Measurements from ENCODE around the gene NEK5.
A peak's percentile ranks its signal among the peaks of the same experiment; 100 is the strongest.
"Not testable (repeated sequence)": the region's sequence is repeated elsewhere in the genome, so short reads cannot be mapped to it uniquely, and the experiment has no call there.

Gene NEK5, protein sequence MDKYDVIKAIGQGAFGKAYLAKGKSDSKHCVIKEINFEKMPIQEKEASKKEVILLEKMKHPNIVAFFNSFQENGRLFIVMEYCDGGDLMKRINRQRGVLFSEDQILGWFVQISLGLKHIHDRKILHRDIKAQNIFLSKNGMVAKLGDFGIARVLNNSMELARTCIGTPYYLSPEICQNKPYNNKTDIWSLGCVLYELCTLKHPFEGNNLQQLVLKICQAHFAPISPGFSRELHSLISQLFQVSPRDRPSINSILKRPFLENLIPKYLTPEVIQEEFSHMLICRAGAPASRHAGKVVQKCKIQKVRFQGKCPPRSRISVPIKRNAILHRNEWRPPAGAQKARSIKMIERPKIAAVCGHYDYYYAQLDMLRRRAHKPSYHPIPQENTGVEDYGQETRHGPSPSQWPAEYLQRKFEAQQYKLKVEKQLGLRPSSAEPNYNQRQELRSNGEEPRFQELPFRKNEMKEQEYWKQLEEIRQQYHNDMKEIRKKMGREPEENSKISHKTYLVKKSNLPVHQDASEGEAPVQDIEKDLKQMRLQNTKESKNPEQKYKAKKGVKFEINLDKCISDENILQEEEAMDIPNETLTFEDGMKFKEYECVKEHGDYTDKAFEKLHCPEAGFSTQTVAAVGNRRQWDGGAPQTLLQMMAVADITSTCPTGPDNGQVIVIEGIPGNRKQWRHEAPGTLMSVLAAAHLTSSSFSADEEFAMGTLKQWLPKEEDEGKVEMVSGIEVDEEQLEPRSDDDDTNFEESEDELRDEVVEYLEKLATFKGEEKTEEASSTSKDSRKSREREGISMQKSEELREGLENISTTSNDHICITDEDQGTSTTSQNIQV

DNA sequence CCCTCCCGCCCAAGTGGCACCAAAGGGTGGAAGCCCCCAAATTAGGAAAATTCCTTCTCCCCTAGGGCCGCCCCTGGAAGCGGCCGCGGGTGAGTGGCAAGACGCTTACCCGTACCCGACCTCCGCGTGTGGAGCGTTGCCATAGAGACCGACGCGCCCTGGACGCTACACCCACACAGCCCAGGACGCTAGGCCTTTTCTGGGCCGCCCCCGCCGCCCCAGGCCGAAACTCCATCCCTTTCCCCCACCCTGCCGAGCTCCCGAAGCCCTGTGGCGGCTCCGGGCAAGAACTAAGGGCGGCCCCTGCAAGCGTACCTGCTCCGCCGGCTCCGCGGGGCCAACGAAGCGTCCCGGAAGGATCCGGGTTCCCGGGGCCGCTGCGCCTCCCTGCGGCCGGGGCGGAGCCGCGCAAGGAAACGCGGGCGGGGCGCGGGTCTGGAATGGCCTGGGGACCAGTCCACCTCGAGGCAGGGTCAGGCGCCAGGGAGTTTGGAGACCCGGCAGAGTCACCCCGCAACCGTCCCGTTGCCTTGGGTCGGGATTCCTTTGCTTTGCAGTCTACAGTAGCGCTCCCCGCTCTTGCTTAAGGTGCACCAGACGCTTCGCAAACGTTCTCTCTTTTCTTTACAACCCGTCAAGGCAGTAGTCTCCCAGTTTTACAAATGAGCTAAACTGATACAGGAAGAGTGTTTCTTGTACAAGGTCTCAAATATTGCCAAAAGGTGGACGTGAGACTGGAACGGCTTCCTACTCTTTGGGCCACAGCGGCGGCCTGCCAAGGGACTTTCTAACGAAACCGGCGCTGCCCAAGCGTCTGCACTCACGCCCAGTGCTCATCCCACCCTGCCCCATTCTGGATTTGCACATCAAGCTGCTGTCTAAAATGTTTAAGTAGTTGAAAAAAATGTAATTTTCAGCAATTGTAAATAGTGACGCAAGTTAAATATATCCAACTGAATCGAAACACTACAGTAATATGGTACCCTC lies at the start of gene NEK5:
TSS of gene NEK5 (minus strand) at position 360 of the 987 bp plus-strand sequence. CDS start 1,591 bp downstream, outside the sequence.
- DNase-seq, result peak; percentile 61

- no peak for DNase-seq
Measured at GRCh38 chr13:52177276-52177675, 48.4 kb upstream of the NEK5 start.

DNA sequence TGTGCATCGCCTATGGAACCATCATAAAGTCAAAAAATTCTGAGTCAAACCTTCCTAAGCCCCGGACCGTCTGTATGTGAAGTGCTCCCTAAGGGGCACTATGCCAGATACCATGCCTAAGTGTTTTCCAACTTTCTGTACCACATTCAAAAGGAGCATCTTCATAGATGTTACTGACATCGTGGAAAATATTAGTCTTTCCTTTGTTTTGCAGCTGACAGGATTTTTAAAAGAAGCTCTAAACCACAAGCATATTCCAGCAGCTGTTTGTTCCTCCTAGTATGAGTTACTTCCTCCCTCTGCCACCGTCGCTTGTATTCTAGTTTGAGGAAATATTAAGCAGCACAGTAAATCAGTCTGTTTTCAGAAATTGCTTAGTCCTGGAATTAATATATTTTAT lies 45.1 kb upstream of the NEK5 start:
- DNase-seq, result not testable (repeated sequence)

DNA sequence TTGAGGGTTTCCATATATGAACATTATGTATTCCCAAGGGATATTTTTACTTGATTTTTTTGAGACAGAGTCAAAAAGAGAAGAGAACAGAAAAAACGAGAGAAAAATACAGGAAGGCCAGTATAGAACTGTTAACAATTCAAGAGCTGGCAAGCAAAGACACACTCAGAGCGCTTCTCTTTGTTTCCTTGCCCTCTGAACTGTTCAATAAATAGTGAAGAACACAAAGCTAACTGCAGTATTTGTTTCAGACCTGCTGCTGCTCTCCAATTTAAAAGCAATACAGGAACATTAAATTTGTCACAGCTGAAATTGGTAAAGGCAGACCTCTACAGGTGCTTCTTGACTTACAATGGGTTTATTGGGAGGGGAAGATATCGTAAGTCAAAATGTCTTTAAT lies 44.5 kb upstream of the NEK5 start:
- no peak for DNase-seq

- not testable (repeated sequence) for DNase-seq
Measured at GRCh38 chr13:52171686-52172085, 42.8 kb upstream of the NEK5 start.

DNA sequence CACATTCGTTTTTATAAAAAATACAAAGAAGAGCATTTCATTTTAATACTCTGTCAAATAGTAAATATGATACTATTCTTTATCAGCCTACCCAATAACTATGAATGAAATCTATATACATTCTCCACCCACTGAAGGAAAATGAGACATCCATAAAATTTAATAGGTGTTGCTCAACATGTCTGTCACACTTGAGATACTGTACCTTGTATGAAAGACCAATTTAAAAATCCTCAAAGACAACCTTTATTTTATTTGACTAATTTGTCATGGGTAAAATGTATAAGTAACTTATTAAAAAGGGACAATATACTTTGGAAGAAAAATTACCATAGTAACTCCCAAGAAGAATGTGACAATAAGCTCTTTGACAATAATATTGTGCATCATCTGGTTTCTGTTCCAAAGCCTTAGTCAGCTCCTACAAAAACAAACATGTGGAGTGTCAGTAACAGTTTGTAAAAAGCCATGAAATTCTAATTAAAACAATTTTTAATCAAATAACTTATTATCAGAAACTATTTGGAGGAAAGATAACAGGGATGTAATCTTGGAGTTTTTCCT lies 42.0 kb upstream of the NEK5 start:
- not testable (repeated sequence) for DNase-seq

DNA sequence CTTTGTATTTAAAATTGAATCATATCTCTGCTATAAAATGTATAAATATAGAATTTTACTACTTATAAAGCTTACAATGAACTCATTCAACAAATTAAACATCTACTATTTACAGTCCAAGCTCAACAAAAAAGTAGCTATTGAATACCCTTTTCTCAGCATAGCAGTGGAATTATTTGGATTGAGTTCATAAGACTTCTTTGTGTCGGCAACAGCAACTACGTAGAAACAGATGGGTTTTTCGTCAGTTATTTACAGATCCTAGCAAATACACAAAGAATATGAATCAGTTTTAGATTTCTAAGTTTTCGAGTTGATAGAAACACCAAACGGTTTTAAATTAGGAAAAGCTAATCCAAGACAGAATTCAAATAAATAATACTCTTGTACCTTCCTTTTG lies 41.0 kb upstream of the NEK5 start:
- DNase-seq, result no peak

DNA sequence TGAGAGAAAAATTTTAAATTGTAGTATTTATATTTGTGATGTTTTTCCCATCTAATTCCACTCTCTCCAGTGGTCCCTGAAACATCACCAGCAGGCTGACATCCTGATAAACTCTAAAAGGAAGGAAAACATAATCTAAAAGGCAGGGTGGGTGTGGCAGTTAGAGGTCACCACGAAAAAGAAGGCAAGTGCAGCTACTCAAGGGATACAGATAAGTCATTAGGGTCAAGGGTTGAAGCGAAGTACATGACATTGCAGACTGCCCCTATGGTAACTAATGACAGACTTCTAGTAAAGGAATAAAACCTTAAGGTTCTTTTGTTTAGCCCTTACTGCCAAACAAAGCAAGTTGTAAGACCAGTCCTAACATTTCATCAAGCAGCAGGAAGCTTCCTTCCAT lies 36.5 kb upstream of the NEK5 start:
- no peak for DNase-seq

DNA sequence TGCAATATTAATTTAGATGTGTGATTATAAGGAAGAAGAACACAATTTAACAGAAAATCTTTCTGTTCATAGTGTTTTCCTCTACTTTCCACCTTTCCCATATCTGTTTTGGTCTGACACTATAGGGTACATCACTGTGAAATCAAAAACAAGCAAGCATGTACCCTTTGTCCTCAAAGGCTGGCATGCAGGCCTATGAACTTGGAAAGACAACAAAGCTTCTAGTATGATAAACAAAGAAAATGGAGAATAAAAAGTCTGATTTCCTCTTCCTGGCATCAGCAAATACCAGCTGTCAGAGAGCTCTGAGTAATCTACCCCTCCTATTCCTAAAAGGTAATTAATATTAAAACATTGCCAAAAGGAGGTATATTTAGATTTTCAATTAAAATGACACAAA lies 36.1 kb upstream of the NEK5 start:
- DNase-seq, result no peak

DNA sequence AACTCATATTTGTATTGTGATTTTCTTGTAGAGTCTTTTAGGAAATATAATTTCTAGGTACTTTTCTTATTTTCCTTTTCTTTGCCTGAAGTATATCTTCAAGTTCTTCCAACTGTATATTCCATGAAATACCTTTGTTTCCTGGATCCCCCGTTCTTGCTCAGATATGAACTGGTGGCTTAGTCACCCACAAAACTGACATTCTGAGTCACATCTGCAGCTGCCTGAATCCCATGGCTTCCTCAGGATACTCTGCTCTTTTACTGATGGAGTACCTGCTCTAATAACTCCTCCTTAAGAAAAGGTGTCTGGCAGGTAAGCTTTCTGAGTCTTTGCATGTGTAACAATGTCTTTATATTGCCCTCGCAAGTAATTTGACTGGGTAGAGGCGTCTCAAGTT lies 35.0 kb upstream of the NEK5 start:
- not testable (repeated sequence) for DNase-seq

GRCh38 chr13:52162279-52163101 lies 33.6 kb upstream of the NEK5 start:
- DNase-seq, result no peak

GRCh38 chr13:52161181-52161646 lies 32.3 kb upstream of the NEK5 start:
- no peak for DNase-seq

- DNase-seq, result no peak
Measured at GRCh38 chr13:52160506-52160905, 31.6 kb upstream of the NEK5 start.

GRCh38 chr13:52160053-52160452 lies 31.2 kb upstream of the NEK5 start:
- DNase-seq, result no peak

DNA sequence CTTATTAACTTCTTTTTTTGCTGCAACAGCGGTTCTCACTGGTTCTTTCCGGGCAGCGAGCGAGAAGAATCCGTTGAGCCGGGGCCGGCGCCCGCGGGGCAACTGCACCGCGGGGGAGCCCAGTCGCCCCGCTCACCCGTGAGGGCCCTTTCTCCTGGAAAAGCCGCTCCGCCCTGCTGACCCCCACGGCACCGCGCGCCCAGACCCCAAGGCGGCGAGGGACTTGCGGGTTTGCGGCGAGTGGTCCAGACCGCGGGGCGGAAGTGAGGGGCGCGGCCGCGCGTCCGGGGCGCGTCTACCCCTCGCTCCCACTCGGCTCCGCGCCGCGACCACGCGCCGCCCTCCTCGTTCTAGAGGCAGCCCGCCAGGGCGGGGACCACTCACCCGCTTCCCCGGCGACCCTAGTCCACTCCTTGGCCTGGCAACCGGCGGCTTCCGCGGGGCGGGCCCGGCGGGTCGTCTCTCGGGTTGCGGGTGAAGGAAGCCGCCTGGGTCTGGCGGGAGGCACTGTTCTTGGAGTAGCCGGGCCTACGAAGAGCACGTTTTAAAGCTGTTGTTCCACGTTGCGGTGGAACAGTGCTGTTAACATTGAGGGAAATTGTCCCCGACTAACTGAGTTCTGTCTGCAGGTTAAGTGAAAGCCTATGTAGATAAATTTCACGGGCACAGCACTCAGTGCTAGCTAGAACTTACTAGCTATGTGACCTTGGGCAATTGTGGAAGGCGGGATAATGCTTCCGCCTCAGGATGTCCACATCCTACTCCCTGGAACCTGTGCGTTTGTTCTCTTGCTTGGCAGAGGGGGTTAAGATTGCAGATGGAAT lies 30.5 kb upstream of the NEK5 start, which contains the start of gene NEK3:
TSS of gene NEK3 (minus strand) at position 439 of the 824 bp plus-strand sequence. CDS start 3,406 bp downstream, outside the sequence.
- DNase-seq, result peak; percentile 57

DNA sequence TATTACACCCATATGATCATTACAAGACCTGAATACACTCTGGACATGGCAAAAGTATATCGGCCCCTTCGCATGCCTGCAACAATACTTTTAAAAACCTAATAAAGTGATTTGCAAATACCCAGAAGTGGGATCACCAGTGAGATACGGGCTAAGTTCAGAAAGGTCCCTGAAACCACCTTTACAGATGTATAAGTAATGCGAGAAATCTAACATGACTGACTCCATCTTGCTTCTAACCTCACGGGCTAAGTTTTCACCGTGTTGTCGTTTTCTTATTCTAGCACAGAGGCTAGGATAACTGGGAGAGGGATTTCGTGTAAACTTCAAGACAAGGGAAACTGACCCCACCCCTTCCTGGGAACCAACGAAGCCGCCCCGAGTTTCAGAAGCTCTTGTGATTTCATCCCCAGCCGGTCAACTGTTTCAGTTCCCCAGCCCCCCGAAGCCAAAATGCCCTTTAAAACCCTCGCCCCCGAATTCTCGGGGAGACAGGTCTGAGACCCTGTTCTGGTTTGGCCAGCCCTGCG lies 29.8 kb upstream of the NEK5 start:
- no peak for DNase-seq

GRCh38 chr13:52156724-52157261 lies 27.9 kb upstream of the NEK5 start:
- DNase-seq, result no peak

- DNase-seq, result no peak
Measured at GRCh38 chr13:52155177-52155576, 26.3 kb upstream of the NEK5 start.

DNA sequence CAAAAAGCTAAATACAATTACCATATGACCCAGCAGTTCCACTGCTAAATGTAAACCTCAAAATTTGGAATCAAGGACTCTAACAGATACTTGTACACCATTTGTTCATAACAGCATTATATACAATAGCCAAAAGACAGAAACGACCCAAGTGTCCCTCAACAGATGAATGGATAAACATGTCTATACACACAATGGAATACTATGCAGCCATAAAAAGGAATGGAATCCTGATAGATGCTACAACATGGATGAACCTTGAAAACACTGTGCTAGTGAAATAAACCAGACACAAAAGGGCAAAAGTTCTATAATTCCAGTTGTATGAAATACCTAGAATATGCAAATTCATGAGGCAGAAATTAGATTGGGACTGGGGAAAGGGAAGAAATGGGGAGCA lies 18.4 kb upstream of the NEK5 start:
- no peak for DNase-seq

- DNase-seq, result no peak
Measured at GRCh38 chr13:52141299-52141698, 12.4 kb upstream of the NEK5 start.
